Measurements from ENCODE around the gene NFATC2. TPM values are rescaled to one million over a fixed set of nuclear protein-coding genes. Genes with fewer than 3 reads are reported as not detected.

NFATC2 gene
- polyA plus RNA-seq, 10 donors: 4.8 to 7.3 (median 6.8) TPM

GRCh38 chr20:51399006-51399890 is 143.3 kb downstream of the NFATC2 start:
- no peak for DNase-seq

GRCh38 chr20:51398552-51398951 is 144.0 kb downstream of the NFATC2 start:
- no peak for DNase-seq

GRCh38 chr20:51398083-51398482 is 144.4 kb downstream of the NFATC2 start:
- no peak for DNase-seq

- DNase-seq: peak in 1 of 3 donors; percentile 32
These were observed 145.4 kb downstream of the NFATC2 start for GRCh38 chr20:51397137-51397536.

GRCh38 chr20:51396365-51396909 is 146.1 kb downstream of the NFATC2 start:
- DNase-seq: no peak

GRCh38 chr20:51394706-51395105 is 147.8 kb downstream of the NFATC2 start:
- no peak for DNase-seq

- peak in 1 of 3 donors; percentile 32 for DNase-seq
These were observed 148.9 kb downstream of the NFATC2 start for GRCh38 chr20:51393571-51393970.

- DNase-seq: no peak
These were observed 149.8 kb downstream of the NFATC2 start for GRCh38 chr20:51392614-51393186.

- no peak for DNase-seq
These were observed 150.6 kb downstream of the NFATC2 start for GRCh38 chr20:51391926-51392325.

GRCh38 chr20:51389543-51390264 is 152.8 kb downstream of the NFATC2 start:
- DNase-seq: no peak

- DNase-seq: peak in 1 of 3 donors; percentile 32
These were observed 153.6 kb downstream of the NFATC2 start for GRCh38 chr20:51388756-51389542.

- DNase-seq: no peak
These were observed 154.3 kb downstream of the NFATC2 start for GRCh38 chr20:51388227-51388626.

- no peak for DNase-seq
These were observed 155.2 kb downstream of the NFATC2 start for GRCh38 chr20:51387125-51387875.

GRCh38 chr20:51386586-51386985 is 155.9 kb downstream of the NFATC2 start:
- no peak for DNase-seq

GRCh38 chr20:51385646-51386530 is 156.6 kb downstream of the NFATC2 start:
- peak in 1 of 3 donors; percentile 44 for DNase-seq

GRCh38 chr20:51384875-51385274 is 157.6 kb downstream of the NFATC2 start:
- no peak for DNase-seq

- DNase-seq: no peak
These were observed 158.5 kb downstream of the NFATC2 start for GRCh38 chr20:51383891-51384510.

- peak in 1 of 3 donors; percentile 57 for DNase-seq
These were observed 159.3 kb downstream of the NFATC2 start for GRCh38 chr20:51382986-51383821.
